ENCODE results near the gene RALA.

Gene RALA

GRCh38 chr7:39623047-39623731 lies at the start of gene RALA:
RALA (plus strand) TSS chr7:39623572; CDS start chr7:39686668, 63,096 bp downstream.
- peak; percentile 88 for DNase-seq

- DNase-seq, result no peak
These were observed 48.6 kb upstream of the RALA start for GRCh38 chr7:39574673-39575349.

DNA sequence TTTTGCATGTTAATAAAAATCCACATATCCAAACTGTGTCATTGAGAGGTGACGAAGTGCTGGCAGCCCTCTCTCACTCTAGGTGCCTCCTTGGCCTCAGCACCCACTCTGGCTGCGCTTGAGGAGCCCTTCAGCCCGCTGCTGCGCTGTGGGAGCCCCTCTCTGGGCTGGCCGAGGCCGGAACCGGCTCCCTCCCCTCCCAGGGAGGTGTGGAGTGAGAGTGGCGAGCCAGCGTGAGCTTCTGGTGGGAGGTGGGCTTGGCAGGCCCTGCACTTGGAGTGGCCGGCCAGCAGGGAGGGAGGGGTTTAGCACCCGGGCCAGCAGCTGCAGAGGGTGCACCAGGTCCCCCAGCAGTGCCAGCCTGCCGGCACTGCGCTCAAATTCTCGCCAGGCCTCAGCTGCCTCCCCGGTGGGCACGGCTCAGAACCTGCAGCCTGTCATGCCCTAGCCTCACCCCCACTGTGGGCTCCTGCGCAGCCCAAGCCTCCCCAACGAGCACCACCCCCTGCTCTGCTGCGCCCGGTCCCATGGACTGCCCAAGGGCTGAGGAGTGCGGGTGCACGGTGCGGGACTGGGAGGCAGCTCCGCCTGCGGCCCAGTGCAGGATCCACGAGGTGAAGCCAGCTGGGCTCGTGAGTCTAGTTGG lies 46.0 kb upstream of the RALA start:
- DNase-seq, result no peak

DNA sequence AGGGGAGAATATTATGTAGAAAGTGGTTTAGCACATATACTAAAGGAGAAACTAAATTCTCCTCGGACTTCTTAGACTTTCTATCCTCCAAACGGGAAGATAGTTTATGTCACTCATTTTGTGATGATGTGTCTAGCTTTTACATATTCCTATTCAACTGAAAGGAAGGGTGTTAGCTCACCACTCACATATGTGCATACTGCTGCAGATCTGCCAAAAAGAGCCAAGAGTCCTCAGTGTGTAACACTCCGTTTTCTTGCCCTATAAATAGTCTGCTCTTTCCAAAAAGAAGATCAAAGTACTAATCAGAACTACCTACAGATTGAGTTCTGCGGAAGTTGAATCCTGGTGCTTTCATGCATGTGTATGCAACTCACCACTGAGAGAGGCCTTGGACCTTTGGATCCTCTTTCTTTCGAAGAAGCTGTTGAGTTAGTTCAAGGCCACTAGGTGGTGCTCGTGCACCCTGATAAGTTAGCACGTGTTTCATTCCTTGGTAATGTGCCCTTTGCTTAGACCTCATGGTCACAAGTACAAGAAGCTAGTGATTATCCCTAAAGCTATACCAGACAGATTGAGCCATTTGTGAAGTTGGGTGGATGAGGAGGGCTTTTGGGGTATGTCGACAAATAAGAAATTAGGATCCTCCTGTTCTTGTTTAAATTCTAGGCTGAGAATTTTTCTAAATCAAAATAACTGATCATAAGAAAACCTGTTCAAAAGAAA lies 43.1 kb upstream of the RALA start:
- DNase-seq, result peak; percentile 75

DNA sequence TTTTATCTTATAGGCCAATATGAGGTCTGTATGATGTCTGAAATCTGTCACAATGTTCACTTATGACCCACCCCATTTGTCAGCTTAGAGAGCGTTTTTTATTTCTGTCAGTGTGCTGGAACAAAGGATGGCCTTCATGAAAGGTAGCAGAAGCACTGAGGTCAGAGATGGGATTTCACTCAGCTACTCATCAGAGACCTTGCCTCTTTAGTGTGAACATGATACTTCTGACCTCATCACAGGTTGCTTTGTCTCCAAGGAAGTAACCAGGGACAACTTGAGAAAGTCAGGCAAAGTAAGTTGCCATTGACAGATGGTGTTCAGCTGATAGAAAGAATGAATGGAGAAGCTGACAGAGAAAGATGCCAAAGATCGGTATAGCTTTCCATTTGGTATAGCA lies 40.8 kb upstream of the RALA start:
- no peak for DNase-seq

- DNase-seq, result no peak
These were observed 39.8 kb upstream of the RALA start for GRCh38 chr7:39583539-39583938.

GRCh38 chr7:39587393-39587792 lies 36.0 kb upstream of the RALA start:
- no peak for DNase-seq

DNA sequence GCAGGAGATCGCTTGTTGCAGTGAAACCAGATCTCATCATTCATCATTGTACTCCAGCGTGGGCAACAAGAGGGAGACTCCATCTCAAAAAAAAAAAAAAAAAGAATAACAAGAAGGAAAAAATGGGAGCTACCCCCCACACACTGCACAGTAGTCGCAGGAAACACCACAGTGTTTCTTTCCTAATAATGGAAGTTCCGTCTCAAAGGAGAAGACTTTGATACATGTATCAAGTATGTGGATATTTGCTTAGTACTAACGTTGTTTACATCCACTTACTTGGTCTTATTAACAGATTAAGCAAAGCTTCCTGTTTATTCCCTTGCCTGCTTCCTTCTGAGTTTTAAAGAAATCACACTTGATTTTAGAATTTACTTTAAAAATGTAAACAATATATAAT lies 35.0 kb upstream of the RALA start:
- no peak for DNase-seq

DNA sequence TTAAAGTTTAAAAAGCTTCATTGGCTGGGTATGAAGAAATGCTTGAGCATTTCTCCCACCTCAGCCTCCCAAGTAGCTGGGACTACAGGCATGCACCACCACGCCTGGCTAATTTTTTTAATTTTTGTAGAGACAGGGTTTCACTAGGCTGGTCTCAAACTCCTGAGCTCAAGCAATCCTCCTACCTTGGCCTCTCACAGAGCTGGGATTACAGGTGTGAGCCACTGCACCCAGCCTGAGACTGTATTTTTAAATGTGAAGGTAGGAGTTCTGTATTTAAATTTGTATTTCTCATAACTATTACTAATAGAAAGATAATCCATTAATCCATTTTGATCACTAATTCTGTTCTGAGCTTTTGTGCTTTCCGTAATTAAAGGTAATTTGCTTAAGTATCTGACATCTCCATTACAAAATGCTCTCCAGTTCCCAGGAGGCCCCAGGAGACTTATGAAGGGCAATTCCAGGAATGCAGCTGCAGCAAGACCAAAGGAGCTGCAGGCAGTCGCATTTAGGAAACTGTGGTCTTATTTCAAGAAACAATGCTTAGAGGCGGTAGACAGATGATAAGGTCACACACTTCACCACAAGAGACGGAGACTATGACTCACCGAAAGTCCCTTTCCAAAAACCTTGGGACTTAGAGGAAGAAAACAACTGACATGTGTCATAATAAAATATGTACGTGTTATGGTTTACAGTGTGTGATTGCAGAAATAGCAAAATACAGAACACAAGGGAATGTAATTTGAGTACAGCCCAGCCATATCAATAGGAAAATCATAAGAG lies 33.9 kb upstream of the RALA start:
- no peak for DNase-seq

- DNase-seq, result no peak
These were observed 30.8 kb upstream of the RALA start for GRCh38 chr7:39592586-39592985.

- DNase-seq, result peak; percentile 54
These were observed 28.3 kb upstream of the RALA start for GRCh38 chr7:39594988-39595620.

DNA sequence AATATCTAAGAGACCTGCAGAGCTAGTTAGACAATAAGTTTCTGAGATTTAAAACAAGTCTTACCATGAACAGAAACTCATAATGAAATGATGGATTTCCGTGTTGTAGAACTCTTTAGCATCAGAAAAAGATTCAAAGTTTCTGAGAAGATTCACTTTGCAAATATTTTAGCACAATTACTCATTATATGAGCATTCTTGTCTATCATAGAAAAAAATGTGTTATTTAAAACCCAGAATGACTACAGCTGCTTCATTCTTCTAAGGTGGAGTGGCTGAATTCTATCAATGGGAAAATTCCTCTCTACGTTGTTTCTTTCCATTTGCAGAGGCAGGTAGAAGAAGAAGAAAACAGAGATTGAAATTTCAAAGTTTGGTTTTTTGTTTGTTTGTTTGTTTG lies 21.0 kb upstream of the RALA start:
- DNase-seq, result no peak

DNA sequence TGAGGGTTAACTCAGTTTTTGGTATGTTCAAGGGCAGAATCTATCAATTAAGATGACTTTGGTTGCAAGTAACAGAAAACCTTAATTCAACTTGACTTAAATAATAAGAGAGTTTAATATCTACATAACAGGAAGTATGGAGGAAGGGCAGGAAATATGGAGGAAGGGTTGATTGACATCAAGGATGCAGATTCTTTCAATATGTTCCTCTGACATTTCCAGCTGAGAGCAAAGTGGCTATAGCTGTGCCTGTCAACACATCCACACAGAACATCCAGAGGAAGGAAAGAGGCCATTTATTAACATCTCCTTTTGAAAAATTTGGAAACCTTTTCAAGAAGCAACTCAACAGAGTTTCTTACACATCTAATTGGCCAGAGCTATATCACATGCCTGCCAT lies 19.4 kb upstream of the RALA start:
- DNase-seq, result no peak

GRCh38 chr7:39605087-39605486 lies 18.3 kb upstream of the RALA start:
- no peak for DNase-seq

DNA sequence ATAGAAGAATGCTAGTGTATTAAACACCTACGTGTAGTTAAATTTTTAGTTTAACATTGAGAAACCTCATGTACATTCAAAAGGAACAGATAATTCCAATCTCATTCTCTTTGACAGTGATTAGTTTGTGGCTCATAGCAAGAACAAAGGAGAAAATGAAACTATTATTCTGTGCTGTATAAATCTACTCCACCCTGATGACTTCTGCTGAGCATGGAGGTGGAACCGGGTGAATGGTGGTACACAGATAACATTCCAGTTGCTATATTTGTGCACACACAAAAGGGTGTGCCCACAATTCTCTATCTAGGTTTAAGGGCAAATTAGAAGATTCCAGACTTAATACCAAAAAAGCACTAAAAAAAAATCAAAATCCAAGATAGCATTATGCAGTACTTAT lies 17.0 kb upstream of the RALA start:
- DNase-seq, result no peak

- no peak for DNase-seq
These were observed 16.4 kb upstream of the RALA start for GRCh38 chr7:39606941-39607340.

- DNase-seq, result no peak
These were observed 15.5 kb upstream of the RALA start for GRCh38 chr7:39607865-39608264.

- DNase-seq, result no peak
These were observed 15.1 kb upstream of the RALA start for GRCh38 chr7:39608278-39608677.

DNA sequence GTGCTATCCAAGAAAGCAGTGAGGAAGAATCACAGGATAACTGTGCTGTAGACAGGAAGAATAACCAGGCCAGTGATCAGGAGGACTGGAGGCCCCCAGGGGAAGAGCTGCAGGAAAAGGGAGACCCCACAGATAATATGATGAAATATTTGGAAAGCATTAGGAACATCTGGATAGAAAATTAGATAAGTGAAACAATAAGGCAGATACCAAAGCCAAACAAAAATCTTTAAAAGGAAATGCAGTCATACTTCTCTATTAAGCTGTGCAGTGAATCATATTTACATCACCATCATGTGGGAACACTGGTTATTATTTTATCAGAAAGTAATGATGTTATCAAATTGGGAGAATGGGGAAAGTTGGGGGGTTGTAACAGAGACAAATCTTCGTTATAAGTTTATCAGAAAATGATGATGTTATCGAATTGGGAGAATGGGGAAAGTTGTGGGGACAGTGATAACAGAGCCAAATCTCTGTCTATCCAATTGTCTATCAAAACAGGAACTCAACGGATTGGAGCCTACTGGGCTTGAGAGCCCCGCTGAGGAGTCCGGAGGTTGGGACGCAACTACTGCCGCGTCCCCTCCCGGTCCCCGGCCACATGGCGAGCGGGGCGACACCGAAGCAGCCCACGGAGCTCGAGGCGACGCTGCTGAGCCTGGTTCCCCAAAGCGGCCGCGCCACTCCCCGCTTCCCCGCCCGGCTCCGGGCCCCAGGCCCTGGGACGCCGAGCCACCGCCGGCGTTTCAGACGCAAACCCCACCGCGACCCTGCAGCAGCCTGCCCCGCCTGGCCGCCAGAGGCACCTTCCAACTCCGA lies 14.0 kb upstream of the RALA start:
- no peak for DNase-seq

DNA sequence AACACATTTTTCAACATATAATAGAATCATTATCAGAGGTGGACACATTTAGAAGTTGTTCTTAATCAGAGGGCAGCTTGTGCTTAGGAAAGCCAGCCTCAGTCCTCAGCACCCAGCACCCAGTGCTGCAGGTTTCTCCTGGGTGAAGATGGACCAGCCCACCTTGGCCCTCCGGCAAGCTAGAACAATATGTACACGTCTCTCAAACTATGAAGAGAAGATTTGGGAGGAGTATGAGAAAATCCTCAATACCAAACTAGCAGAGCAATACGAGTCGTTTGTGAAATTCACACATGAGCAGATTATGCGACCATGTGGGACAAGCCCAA lies 13.5 kb upstream of the RALA start:
- no peak for DNase-seq

DNA sequence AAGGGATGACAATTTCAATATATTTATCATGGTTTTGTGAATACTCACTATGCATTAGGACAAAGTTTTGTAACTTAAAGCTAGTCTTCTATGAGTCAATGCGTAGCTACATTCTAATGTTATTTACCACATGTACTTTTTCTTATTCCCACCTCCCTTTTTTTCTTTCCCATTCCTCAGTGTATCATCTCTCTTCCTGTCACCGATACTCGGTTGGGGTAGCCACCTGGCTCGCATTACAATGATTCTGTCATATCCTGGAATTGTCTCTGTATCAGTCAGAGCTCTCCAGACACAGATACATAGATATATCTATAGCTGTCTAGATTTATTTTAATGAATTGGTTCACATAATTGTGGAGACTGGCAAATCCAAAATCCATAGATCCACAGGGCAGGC lies 9.8 kb upstream of the RALA start:
- DNase-seq, result no peak

GRCh38 chr7:39614299-39614698 lies 9.1 kb upstream of the RALA start:
- no peak for DNase-seq

Measured in NCI-H1105 (cell line).